ENCODE data around the gene BDKRB2.
"Not testable (repeated sequence)": the region's sequence is repeated elsewhere in the genome, so short reads cannot be mapped to it uniquely, and the experiment has no call there.

The BDKRB2 gene

GRCh38 chr14:96231526-96232130 is 27.0 kb downstream of the BDKRB2 start:
- DNase-seq (ENCODE audit: insufficient read length) (no peak), FAIRE-seq (no peak)

GRCh38 chr14:96232506-96232905 is 27.9 kb downstream of the BDKRB2 start:
- FAIRE-seq (no peak), DNase-seq (ENCODE audit: insufficient read length) (no peak)
- no peak for TF ChIP-seq TAF1 (IDR thresholded peaks at IDR 0.05; ENCODE audit: borderline replicate concordance, low read depth, low read length)
- no peak for TF ChIP-seq POLR2A (IDR thresholded peaks at IDR 0.05; ENCODE audit: low read depth, low read length)
- no peak for TF ChIP-seq POLR2AphosphoS5 (IDR thresholded peaks at IDR 0.05; ENCODE audit: low read depth, low read length)

More at GRCh38 chr14:96231526-96232130, 27.0 kb downstream of the BDKRB2 start:
- no peak for TF ChIP-seq POLR2A (IDR thresholded peaks at IDR 0.05; ENCODE audit: low read depth, low read length)
- no peak for TF ChIP-seq POLR2AphosphoS5 (IDR thresholded peaks at IDR 0.05; ENCODE audit: low read depth, low read length)
- TF ChIP-seq TAF1 (IDR thresholded peaks at IDR 0.05; ENCODE audit: borderline replicate concordance, low read depth, low read length): no peak

- TF ChIP-seq POLR2A (IDR thresholded peaks at IDR 0.05; ENCODE audit: low read depth, low read length): no peak
- no peak for TF ChIP-seq POLR2AphosphoS5 (IDR thresholded peaks at IDR 0.05; ENCODE audit: low read depth, low read length)
- TF ChIP-seq TAF1 (IDR thresholded peaks at IDR 0.05; ENCODE audit: borderline replicate concordance, low read depth, low read length): no peak
- no peak for DNase-seq (ENCODE audit: insufficient read length)
- FAIRE-seq: no peak
These were observed 29.0 kb downstream of the BDKRB2 start for GRCh38 chr14:96233661-96234060.

GRCh38 chr14:96235426-96235825 is 30.8 kb downstream of the BDKRB2 start:
- no peak for FAIRE-seq
- no peak for TF ChIP-seq POLR2AphosphoS5 (IDR thresholded peaks at IDR 0.05; ENCODE audit: low read depth, low read length)
- TF ChIP-seq TAF1 (IDR thresholded peaks at IDR 0.05; ENCODE audit: borderline replicate concordance, low read depth, low read length): no peak
- TF ChIP-seq POLR2A (IDR thresholded peaks at IDR 0.05; ENCODE audit: low read depth, low read length): no peak
- DNase-seq (ENCODE audit: insufficient read length): no peak

- no peak for FAIRE-seq
- DNase-seq (ENCODE audit: insufficient read length): no peak
- TF ChIP-seq POLR2A (IDR thresholded peaks at IDR 0.05; ENCODE audit: low read depth, low read length) (no peak), TAF1 (IDR thresholded peaks at IDR 0.05; ENCODE audit: borderline replicate concordance, low read depth, low read length) (no peak), POLR2AphosphoS5 (IDR thresholded peaks at IDR 0.05; ENCODE audit: low read depth, low read length) (no peak)
These were observed 33.0 kb downstream of the BDKRB2 start for GRCh38 chr14:96237641-96238040.

GRCh38 chr14:96238676-96239265 is 34.1 kb downstream of the BDKRB2 start:
- DNase-seq (ENCODE audit: insufficient read length) (no peak), FAIRE-seq (no peak)
- TF ChIP-seq TAF1 (IDR thresholded peaks at IDR 0.05; ENCODE audit: borderline replicate concordance, low read depth, low read length) (no peak), POLR2AphosphoS5 (IDR thresholded peaks at IDR 0.05; ENCODE audit: low read depth, low read length) (no peak), POLR2A (IDR thresholded peaks at IDR 0.05; ENCODE audit: low read depth, low read length) (no peak)

- no peak for TF ChIP-seq POLR2A (IDR thresholded peaks at IDR 0.05; ENCODE audit: low read depth, low read length)
- no peak for TF ChIP-seq POLR2AphosphoS5 (IDR thresholded peaks at IDR 0.05; ENCODE audit: low read depth, low read length)
- TF ChIP-seq TAF1 (IDR thresholded peaks at IDR 0.05; ENCODE audit: borderline replicate concordance, low read depth, low read length): no peak
- DNase-seq (ENCODE audit: insufficient read length) (no peak), FAIRE-seq (no peak)
These were observed 35.1 kb downstream of the BDKRB2 start for GRCh38 chr14:96239711-96240141.

GRCh38 chr14:96240641-96241040 is 36.0 kb downstream of the BDKRB2 start:
- no peak for TF ChIP-seq POLR2AphosphoS5 (IDR thresholded peaks at IDR 0.05; ENCODE audit: low read depth, low read length)
- TF ChIP-seq TAF1 (IDR thresholded peaks at IDR 0.05; ENCODE audit: borderline replicate concordance, low read depth, low read length): no peak
- TF ChIP-seq POLR2A (IDR thresholded peaks at IDR 0.05; ENCODE audit: low read depth, low read length): no peak
- DNase-seq (ENCODE audit: insufficient read length) (no peak), FAIRE-seq (no peak)

- no peak for FAIRE-seq
- TF ChIP-seq POLR2A (IDR thresholded peaks at IDR 0.05; ENCODE audit: low read depth, low read length): no peak
- no peak for TF ChIP-seq TAF1 (IDR thresholded peaks at IDR 0.05; ENCODE audit: borderline replicate concordance, low read depth, low read length)
- TF ChIP-seq POLR2AphosphoS5 (IDR thresholded peaks at IDR 0.05; ENCODE audit: low read depth, low read length): no peak
- no peak for DNase-seq (ENCODE audit: insufficient read length)
These were observed 37.5 kb downstream of the BDKRB2 start for GRCh38 chr14:96242126-96242525.

GRCh38 chr14:96243785-96244184 is 39.1 kb downstream of the BDKRB2 start:
- TF ChIP-seq POLR2AphosphoS5 (IDR thresholded peaks at IDR 0.05; ENCODE audit: low read depth, low read length) (no peak), TAF1 (IDR thresholded peaks at IDR 0.05; ENCODE audit: borderline replicate concordance, low read depth, low read length) (no peak), POLR2A (IDR thresholded peaks at IDR 0.05; ENCODE audit: low read depth, low read length) (no peak)
- FAIRE-seq: no peak

GRCh38 chr14:96245074-96245473 is 40.4 kb downstream of the BDKRB2 start:
- DNase-seq (ENCODE audit: insufficient read length); FAIRE-seq: not testable (repeated sequence)

More at GRCh38 chr14:96243785-96244184, 39.1 kb downstream of the BDKRB2 start:
- DNase-seq (ENCODE audit: insufficient read length): no peak

All from GM12892 (cell line).